Measurements from ENCODE around the gene KDELR1.

Gene KDELR1

DNA sequence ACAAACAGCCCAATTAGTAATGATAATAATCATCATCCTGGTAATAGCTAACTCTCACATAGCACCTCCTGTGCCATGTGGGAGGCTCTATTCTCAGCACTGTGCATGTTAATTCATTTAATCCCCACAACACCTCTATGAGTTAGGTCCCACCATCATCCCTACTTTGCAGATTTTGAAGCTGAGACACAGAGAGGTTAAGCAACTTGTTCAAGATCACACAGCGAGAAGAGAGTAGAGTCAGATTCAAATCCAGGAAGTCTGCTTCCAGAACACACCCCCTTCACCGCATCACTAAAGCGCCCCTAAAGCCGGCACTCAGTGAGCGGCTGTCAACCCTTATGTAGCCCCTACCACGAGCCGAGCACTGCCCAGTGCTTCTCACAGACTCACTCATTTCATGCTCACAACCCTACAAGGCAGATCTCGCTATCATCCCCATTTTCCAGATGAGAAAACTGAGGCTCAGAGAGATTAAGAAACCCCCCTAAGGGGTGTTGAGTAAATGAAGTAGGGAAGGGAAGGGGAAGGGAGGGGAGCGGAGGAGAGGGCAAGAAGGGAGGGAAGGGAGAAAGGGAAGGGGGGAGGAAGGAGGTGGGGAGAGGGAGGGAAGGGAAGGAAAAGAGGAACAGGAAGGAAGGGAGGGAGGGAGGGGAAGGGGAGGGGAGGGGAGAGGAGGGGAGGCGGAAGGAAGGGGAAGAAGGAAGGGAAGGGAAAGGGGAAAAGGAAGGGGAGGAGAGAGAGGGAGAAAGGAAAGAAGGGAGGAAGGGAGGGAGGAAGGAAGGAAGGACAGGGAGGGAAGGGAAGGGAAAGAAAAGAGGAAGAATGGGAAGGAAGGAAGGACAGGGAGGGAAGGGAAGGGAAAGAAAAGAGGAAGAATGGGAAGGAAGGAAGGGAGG is 49.6 kb downstream of the KDELR1 start:
- DNase-seq, result no peak

DNA sequence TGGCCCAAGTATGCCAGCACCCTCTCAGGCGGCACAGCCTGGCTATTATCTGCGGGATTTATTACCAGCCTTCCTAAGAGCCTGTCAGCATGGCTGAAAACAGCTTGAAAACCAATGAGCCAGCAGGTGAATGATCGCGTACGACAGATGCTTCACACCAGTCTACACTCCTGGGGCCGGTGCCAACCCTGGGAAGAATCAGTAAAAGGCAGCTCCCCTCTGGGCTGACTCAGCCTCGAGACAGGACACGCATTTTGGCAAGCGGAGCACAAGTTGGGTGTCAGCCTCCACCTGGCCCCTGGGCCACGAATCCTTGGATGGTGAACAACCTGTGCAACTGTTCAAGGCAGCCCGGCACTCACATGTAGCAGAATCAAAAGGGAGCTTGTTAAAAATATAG is 50.4 kb downstream of the KDELR1 start:
- DNase-seq, result peak; percentile 15 to 50

GRCh38 chr19:48338802-48339503 is 52.4 kb downstream of the KDELR1 start:
- DNase-seq, result no peak

DNA sequence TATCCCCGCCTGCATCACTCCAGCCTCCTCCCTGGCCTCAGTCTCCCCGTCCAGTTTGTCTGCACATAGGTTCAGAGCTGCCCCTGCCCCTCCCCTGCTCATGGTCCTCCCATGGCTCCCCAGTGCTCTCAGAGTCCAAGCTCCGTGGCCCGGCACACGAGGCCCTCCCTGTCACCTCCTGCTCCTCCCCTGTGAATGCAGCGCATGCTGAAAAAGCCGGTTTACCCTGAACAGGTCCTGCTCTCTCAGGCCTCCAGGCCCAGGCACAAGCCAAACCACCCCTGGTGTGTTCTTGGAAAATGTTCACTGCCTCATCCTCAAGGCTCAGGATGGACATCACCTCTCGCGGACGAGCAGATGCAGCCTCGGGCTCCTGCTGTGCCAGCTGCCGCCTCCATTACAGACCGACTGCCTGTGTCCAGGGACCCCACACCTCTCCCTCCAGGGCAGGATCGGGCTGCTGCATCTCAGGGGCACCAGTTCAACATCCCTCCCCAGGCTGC is 53.0 kb downstream of the KDELR1 start:
- DNase-seq, result no peak

GRCh38 chr19:48333467-48334384 is 57.6 kb downstream of the KDELR1 start:
- DNase-seq, result peak; percentile 85 to 93

- peak; percentile 99 for DNase-seq
Measured at GRCh38 chr19:48332662-48333466, 58.5 kb downstream of the KDELR1 start.

Measured in SHP77 (cell line).